IPS-20b (cell line): ENCODE measurements around the gene TMEM121.
"Not testable (repeated sequence)": the region's sequence is repeated elsewhere in the genome, so short reads cannot be mapped to it uniquely, and the experiment has no call there.

Experiments used
- H3K27ac ChIP-seq: one replicate; pipeline ENCODE4 v1.5.1; 2013; ENCODE audit warnings: low read length
- H3K27me3 ChIP-seq: 2 replicates; pipeline ENCODE4 v1.6.1; 2013; ENCODE audit warnings: mild to moderate bottlenecking, low read length, inconsistent platforms; ENCODE audit not compliant: insufficient read depth
- H3K36me3 ChIP-seq: 2 replicates; pipeline ENCODE4 v1.6.1; 2013; ENCODE audit warnings: low read depth, mild to moderate bottlenecking, inconsistent platforms, low read length, moderate library complexity; ENCODE audit not compliant: insufficient read depth
- H3K4me1 ChIP-seq: 2 replicates; pipeline ENCODE4 v1.6.1; 2013; ENCODE audit warnings: mild to moderate bottlenecking, control low read depth, inconsistent platforms, low read length, moderate library complexity; ENCODE audit not compliant: insufficient read depth
- H3K4me3 ChIP-seq: 2 replicates; pipeline ENCODE4 v1.5.1; 2013; ENCODE audit warnings: mild to moderate bottlenecking, low read length, inconsistent platforms
- H3K9ac ChIP-seq: 2 replicates; pipeline ENCODE4 v1.6.1; 2013; ENCODE audit warnings: low read depth, mild to moderate bottlenecking, inconsistent platforms, low read length, moderate library complexity
- H3K9me3 ChIP-seq: 2 replicates; pipeline ENCODE4 v1.6.1; 2013; ENCODE audit warnings: mild to moderate bottlenecking, low read depth, low read length, inconsistent platforms; ENCODE audit not compliant: insufficient read depth

Gene TMEM121

GRCh38 chr14:105565185-105565919 is 39.0 kb downstream of the TMEM121 start:
- H3K4me1 ChIP-seq, H3K36me3 ChIP-seq, H3K9ac ChIP-seq, H3K4me3 ChIP-seq, H3K27ac ChIP-seq, H3K27me3 ChIP-seq: not testable (repeated sequence)
- peaks cover 48% of the 10 kb centered on the region for H3K9me3 ChIP-seq

DNA sequence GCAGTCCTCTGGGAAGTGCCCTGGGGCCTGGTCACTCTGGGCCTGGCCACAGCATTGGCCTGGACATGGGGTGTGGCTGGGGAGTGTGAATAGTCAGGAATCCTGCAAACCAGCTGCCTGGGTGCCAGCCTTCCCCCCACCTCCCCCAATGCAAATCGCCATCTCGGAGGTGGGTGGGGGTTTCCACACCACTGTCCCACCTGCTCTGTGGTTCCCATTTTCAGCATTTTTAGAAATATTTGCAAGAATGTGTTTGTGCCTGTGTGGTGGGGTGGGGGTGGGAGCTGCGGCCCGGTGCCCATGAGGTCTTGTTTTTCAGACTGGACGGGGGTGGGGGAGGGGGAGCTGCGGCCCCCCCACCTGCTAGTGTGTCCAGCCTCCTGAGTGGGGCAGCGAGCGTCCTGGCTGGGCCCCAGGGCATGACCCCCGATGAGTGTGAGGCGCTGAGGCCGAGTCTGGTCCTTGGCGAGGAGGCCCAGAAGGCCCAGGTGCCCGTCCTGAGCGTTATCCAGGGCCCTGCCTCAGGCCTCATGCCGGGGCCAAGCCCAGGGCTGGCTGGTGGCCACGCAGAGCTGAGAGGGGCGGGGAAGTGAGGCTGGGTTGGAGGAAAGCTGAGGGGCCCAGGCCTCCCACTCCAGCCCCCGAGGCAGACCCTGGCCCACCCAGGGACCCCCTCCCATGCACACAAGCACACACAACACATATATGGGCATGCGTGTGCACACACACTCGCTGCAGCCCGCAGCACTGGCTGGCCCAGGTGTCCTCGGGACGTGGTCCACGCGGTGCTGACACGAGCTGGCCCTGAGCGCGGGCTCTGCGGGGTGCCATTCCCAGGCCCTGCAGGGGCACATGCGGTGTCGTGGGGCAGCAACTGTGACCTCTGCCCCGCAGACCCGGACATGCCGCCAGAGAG is 40.1 kb downstream of the TMEM121 start:
- not testable (repeated sequence) for H3K4me1 ChIP-seq, H3K27ac ChIP-seq, H3K4me3 ChIP-seq, H3K36me3 ChIP-seq, H3K27me3 ChIP-seq, H3K9ac ChIP-seq
- peaks cover 56% of the 10 kb centered on the region for H3K9me3 ChIP-seq

- H3K9me3 ChIP-seq, result peaks cover 56% of the 10 kb centered on the region
- H3K36me3 ChIP-seq, H3K4me3 ChIP-seq, H3K4me1 ChIP-seq, H3K27me3 ChIP-seq, H3K9ac ChIP-seq, H3K27ac ChIP-seq: not testable (repeated sequence)
These were observed 41.1 kb downstream of the TMEM121 start for GRCh38 chr14:105567164-105568103.

DNA sequence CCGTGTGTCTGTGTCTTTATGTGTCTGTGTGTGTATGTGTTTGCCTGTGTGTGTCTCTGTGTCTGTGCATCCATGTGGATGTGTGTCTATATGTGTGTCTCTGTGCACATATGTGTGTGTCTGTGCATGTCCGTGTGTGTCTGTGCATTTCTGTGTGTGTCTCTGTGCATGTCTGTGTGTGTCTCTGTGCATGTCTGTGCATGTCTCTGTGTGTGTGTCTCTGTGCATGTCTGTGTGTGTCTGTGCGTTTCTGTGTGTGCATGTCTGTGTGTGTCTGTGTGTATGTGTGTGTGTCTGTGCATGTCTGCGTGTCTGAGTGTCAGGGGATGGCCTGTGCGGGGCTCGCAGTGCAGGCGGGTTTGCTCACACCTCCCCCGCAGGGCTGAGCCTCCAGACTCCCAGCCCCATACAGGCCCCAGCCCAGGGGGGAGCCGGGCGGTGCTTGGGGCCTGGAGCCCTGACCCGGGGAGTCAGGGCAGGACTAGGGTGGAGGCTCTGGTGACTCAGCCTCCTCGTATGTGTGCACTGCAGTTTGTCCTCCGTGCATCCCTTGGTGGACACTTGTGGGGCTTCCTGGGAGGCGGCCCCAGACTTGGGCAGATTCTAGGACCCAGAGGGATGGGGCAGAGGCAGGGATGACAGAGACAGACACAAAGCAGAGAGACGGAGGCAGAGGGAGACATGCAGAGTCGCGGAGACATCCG is 41.9 kb downstream of the TMEM121 start:
- H3K4me3 ChIP-seq, H3K36me3 ChIP-seq, H3K4me1 ChIP-seq, H3K9ac ChIP-seq, H3K27me3 ChIP-seq, H3K27ac ChIP-seq: not testable (repeated sequence)
- peaks cover 50% of the 10 kb centered on the region for H3K9me3 ChIP-seq

- Histone ChIP-seq H3K36me3 (no peaks in the 10 kb centered on the region), H3K4me1 (no peaks in the 10 kb centered on the region), H3K27me3 (no peaks in the 10 kb centered on the region), H3K4me3 (peak overlapping the region; percentile 4; the same call in 1 of the 2 replicates), H3K9me3 (peaks cover 51% of the 10 kb centered on the region), H3K27ac (no peak overlapping the region), H3K9ac (no peak overlapping the region)
These were observed 42.7 kb downstream of the TMEM121 start for GRCh38 chr14:105568859-105569766.

DNA sequence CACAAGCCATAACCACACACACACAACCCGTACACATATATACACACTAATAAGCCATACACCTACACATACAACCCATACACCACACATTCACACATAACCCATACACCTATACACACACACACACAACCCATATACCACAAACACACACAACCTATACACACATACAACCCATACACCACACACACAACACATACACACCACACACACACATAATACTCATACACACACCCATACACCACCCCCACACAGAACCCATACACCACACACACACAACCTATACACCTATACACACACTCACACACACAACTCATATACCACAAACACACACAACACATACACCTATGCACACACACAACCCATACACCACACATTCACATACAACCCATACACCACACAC is 44.1 kb downstream of the TMEM121 start:
- Histone ChIP-seq H3K4me3 (no peak overlapping the region), H3K9me3 (peaks cover 45% of the 10 kb centered on the region), H3K4me1 (no peaks in the 10 kb centered on the region)

DNA sequence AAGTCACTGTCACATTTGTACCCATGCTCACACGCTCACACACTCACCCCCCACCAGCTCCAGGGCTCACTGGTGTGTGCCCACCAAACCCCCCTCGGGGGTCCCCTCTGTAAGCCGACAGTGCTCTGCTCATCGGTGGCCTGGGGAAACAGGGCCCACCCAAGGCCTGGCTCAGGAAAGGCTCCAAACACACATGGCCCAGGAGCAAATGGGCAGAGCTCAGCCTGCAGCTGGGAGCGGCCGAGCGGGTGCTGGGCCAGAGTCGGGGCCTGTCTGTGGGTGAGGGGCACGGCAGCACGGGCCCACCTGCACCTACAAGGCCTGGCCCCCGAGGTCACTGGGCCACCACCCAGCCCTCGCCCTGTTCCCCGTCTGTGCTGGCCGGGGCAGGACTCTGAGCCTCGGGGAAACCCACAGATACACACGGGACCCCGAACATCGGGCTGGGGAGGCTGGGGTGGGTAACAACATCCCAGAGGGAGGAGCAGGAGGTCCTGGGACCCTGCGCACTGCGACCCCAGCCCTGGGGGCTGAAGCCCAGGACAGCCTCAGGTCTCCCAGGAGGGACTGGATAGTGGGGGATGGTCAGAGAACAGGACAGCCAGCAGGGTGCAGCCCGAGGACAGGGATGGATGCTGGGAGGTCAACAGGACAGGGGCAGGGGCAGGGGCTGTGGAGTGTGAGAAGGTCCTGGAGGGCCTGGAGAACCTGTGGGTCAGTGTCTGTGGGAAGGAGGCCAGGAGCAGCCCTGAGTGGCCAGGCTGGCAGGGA is 45.0 kb downstream of the TMEM121 start:
- not testable (repeated sequence) for H3K4me1 ChIP-seq, H3K4me3 ChIP-seq

More for the DNA sequence above, 44.1 kb downstream of the TMEM121 start:
- H3K27me3 ChIP-seq, result no peaks in the 10 kb centered on the region
- no peak overlapping the region for H3K9ac ChIP-seq
- H3K27ac ChIP-seq, result no peak overlapping the region
- no peaks in the 10 kb centered on the region for H3K36me3 ChIP-seq

GRCh38 chr14:105572063-105572462 is 45.7 kb downstream of the TMEM121 start:
- H3K27ac ChIP-seq, H3K4me3 ChIP-seq, H3K4me1 ChIP-seq, H3K9ac ChIP-seq, H3K36me3 ChIP-seq, H3K27me3 ChIP-seq: not testable (repeated sequence)
- peaks cover 51% of the 10 kb centered on the region for H3K9me3 ChIP-seq

More for the DNA sequence above, 45.0 kb downstream of the TMEM121 start:
- H3K27ac ChIP-seq, H3K27me3 ChIP-seq, H3K36me3 ChIP-seq, H3K9ac ChIP-seq: not testable (repeated sequence)
- peaks cover 46% of the 10 kb centered on the region for H3K9me3 ChIP-seq

- not testable (repeated sequence) for H3K4me3 ChIP-seq, H3K36me3 ChIP-seq, H3K9ac ChIP-seq, H3K4me1 ChIP-seq, H3K27ac ChIP-seq, H3K27me3 ChIP-seq
- peaks cover 52% of the 10 kb centered on the region for H3K9me3 ChIP-seq
These were observed 47.5 kb downstream of the TMEM121 start for GRCh38 chr14:105573841-105574240.

- not testable (repeated sequence) for H3K36me3 ChIP-seq, H3K27ac ChIP-seq, H3K27me3 ChIP-seq, H3K4me1 ChIP-seq, H3K4me3 ChIP-seq, H3K9ac ChIP-seq
- H3K9me3 ChIP-seq, result peaks cover 47% of the 10 kb centered on the region
These were observed 48.0 kb downstream of the TMEM121 start for GRCh38 chr14:105574411-105574810.
